SK-N-SH (cell line): Measurements from ENCODE around the gene RASL12. TPM values are rescaled to one million over a fixed set of nuclear protein-coding genes. Genes with fewer than 3 reads are reported as not detected.

Experiments used
- CTCF ChIA-PET: fragments of 300-600, 350-600 bp; formaldehyde crosslinking; extraction: SDS; loops from one replicate; lab custom pipeline; 2021; lab: Yijun Ruan, JAX
- POLR2A ChIA-PET: fragments of 350-600 bp; sonication (Branson Sonifier 250); formaldehyde crosslinking; extraction: SDS; loops from one replicate; lab custom pipeline; 2020; ENCODE audit warnings: antibody characterized with exemption, inconsistent platforms; lab: Yijun Ruan, JAX
- DNase-seq: peaks from one replicate; pipeline ENCODE4 v3.0.0; 2012
- H2AFZ ChIP-seq: fragments of 200-600 bp; sonication (generic); 2 replicates; pipeline ENCODE4 v1.8.1; 2016; ENCODE audit warnings: antibody characterized with exemption, mild to moderate bottlenecking, low read depth
- H3F3A ChIP-seq: fragments of 200-600 bp; sonication (generic); replicated peaks from 2 replicates; pipeline ENCODE3; 2016; ENCODE audit warnings: antibody characterized with exemption, mild to moderate bottlenecking; ENCODE audit not compliant: insufficient read depth
- H3K27ac ChIP-seq, 2 experiments: fragments of 200-500 bp in 1 of 2; fragments of 200-600 bp in 1 of 2; sonication (Bioruptor generic) in 1 of 2; sonication (generic), shearing (Covaris generic) in 1 of 2; 2 replicates each; pipeline versions ENCODE4 v1.5.1 to v1.6.1; 2014 to 2016; ENCODE audit warnings: low read depth in 2 of 2, inconsistent platforms in 1 of 2, low read length in 1 of 2, mild to moderate bottlenecking in 1 of 2, mixed read lengths in 1 of 2
- H3K27me3 ChIP-seq: fragments of 200-600 bp; sonication (generic), shearing (Covaris generic); 2 replicates; pipeline ENCODE4 v1.6.1; 2016; ENCODE audit warnings: mixed run types; ENCODE audit not compliant: insufficient read depth
- H3K36me3 ChIP-seq, 2 experiments: fragments of 200-500 bp in 1 of 2; fragments of 200-600 bp in 1 of 2; sonication (Bioruptor generic) in 1 of 2; sonication (generic) in 1 of 2; replicated peaks in 1 of 2; 2 replicates each; pipeline versions ENCODE3 to v1.5.1; 2014 to 2016; ENCODE audit warnings: low read length in 1 of 2, mild to moderate bottlenecking in 1 of 2; ENCODE audit not compliant: insufficient read depth in 2 of 2, control insufficient read depth in 1 of 2
- H3K4me1 ChIP-seq, 2 experiments: fragments of 200-500 bp in 1 of 2; fragments of 200-600 bp in 1 of 2; sonication (Bioruptor generic) in 1 of 2; sonication (generic), shearing (Covaris generic) in 1 of 2; 2 replicates each; pipeline versions ENCODE4 v1.5.1 to v1.6.1; 2014 to 2016; ENCODE audit warnings: low read depth in 1 of 2, low read length in 1 of 2, mixed run types in 1 of 2; ENCODE audit not compliant: insufficient read depth in 2 of 2, control insufficient read depth in 1 of 2
- H3K4me2 ChIP-seq: fragments of 200-600 bp; sonication (generic), shearing (Covaris generic); 2 replicates; pipeline ENCODE4 v1.6.1; 2017; ENCODE audit warnings: mixed run types
- H3K4me3 ChIP-seq, 2 experiments: fragments of 200-500 bp in 1 of 2; fragments of 200-600 bp in 1 of 2; sonication (Bioruptor generic) in 1 of 2; sonication (generic), shearing (Covaris generic) in 1 of 2; 2 replicates each; pipeline versions ENCODE4 v1.5.1 to v1.8.1; 2014 to 2016; ENCODE audit warnings: low read depth in 2 of 2, inconsistent platforms in 1 of 2, low read length in 1 of 2, mild to moderate bottlenecking in 1 of 2, mixed read lengths in 1 of 2, moderate library complexity in 1 of 2
- H3K79me2 ChIP-seq: fragments of 200-600 bp; sonication (generic); 2 replicates; pipeline ENCODE4 v1.8.1; 2017; ENCODE audit warnings: mild to moderate bottlenecking; ENCODE audit not compliant: insufficient read depth
- H3K9ac ChIP-seq: fragments of 200-600 bp; sonication (generic); 2 replicates; pipeline ENCODE4 v1.6.1; 2017; ENCODE audit warnings: mixed run types
- H3K9me2 ChIP-seq: fragments of 200-600 bp; sonication (generic); 2 replicates; pipeline ENCODE4 v1.6.1; 2017; ENCODE audit warnings: mixed run types
- H3K9me3 ChIP-seq: fragments of 200-600 bp; sonication (generic); 2 replicates; pipeline ENCODE4 v1.6.1; 2017; ENCODE audit warnings: mixed run types, mild to moderate bottlenecking, moderate library complexity
- H4K20me1 ChIP-seq: fragments of 200-600 bp; sonication (generic); 2 replicates; pipeline ENCODE4 v1.6.1; 2017; ENCODE audit warnings: mild to moderate bottlenecking, mixed run types; ENCODE audit not compliant: insufficient read depth
- CTCF ChIP-seq: fragments of 200-600 bp; sonication (generic); IDR thresholded peaks from 2 replicates; pipeline ENCODE4 v1.6.1; 2017; ENCODE audit warnings: antibody characterized with exemption, mild to moderate bottlenecking, moderate library complexity
- ELF1 ChIP-seq: IDR thresholded peaks from 2 replicates; pipeline ENCODE4 v1.4.0; 2012
- EP300 ChIP-seq, 2 experiments: IDR thresholded peaks; 2 replicates each; pipeline versions ENCODE4 v1.4.0 to v1.6.1; 2012; ENCODE audit warnings: borderline replicate concordance in 1 of 2, low read depth in 1 of 2, low read length in 1 of 2
- FOSL2 ChIP-seq: IDR thresholded peaks from 2 replicates; pipeline ENCODE4 v1.4.0; 2012; ENCODE audit warnings: low read depth, mild to moderate bottlenecking, moderate library complexity, borderline replicate concordance
- GATA2 ChIP-seq: sonication (generic); formaldehyde crosslinking; IDR thresholded peaks from 2 replicates; pipeline ENCODE4 v1.5.0; 2020; ENCODE audit warnings: mild to moderate bottlenecking, missing genetic modification reagents
- IRF3 ChIP-seq: fragments of 150-350 bp; IDR thresholded peaks from 2 replicates; pipeline ENCODE4 v1.6.1; 2016; ENCODE audit warnings: mild to moderate bottlenecking, low read depth, low read length
- JUND ChIP-seq: IDR thresholded peaks from 2 replicates; pipeline ENCODE4 v1.4.0; 2012
- MEF2A ChIP-seq: IDR thresholded peaks from 2 replicates; pipeline ENCODE4 v1.4.0; 2012; ENCODE audit warnings: low read depth, borderline replicate concordance
- PBX3 ChIP-seq: IDR thresholded peaks from 2 replicates; pipeline ENCODE4; 2012
- RAD21 ChIP-seq: IDR thresholded peaks from 2 replicates; pipeline ENCODE4 v1.6.1; 2012; ENCODE audit warnings: mild to moderate bottlenecking, low read length
- RCOR1 ChIP-seq: fragments of 150-350 bp; IDR thresholded peaks from 2 replicates; pipeline ENCODE4 v1.6.1; 2017; ENCODE audit warnings: antibody characterized with exemption, low read length
- RFX5 ChIP-seq: IDR thresholded peaks from 2 replicates; pipeline ENCODE4 v1.6.1; 2012; ENCODE audit warnings: mild to moderate bottlenecking, improper control_type of control experiment, low read length
- SMC3 ChIP-seq: IDR thresholded peaks from 2 replicates; pipeline ENCODE4 v1.6.1; 2012; ENCODE audit warnings: low read depth, low read length, improper control_type of control experiment
- TAF1 ChIP-seq: IDR thresholded peaks from 2 replicates; pipeline ENCODE4 v1.6.1; 2012; ENCODE audit warnings: low read depth, mild to moderate bottlenecking, low read length, moderate library complexity, borderline replicate concordance
- TCF12 ChIP-seq: IDR thresholded peaks from 2 replicates; pipeline ENCODE4 v1.4.0; 2012
- TEAD4 ChIP-seq: IDR thresholded peaks from 2 replicates; pipeline ENCODE4 v1.4.0; 2012; ENCODE audit warnings: mild to moderate bottlenecking, borderline replicate concordance; ENCODE audit not compliant: insufficient read depth
- YY1 ChIP-seq: IDR thresholded peaks from 2 replicates; pipeline ENCODE4 v1.4.0; 2012; ENCODE audit warnings: low read depth, mild to moderate bottlenecking
- WGBS: methylation state at CpG from one replicate; pipeline ENCODE4 v1.1.6; 2017; ENCODE audit warnings: low lambda C conversion rate; 5-methylcytosine and 5-hydroxymethylcytosine counted together
- polyA plus RNA-seq, 3 experiments: library from polyadenylated mRNA; depleted of rRNA; stranded (reverse); fragments of >200 nt; gene quantifications; 2 replicates each; pipeline ENCODE4 v1.2.3, GENCODE V29; 2012

The RASL12 gene
- polyA plus RNA-seq, 1 of the 3 experiments (the other 2 are of a cell fraction): not detected

- Histone ChIP-seq H3K4me2 (no peak overlapping the region), H2AFZ (no peak overlapping the region), H3K9me2 (no peaks in the 10 kb centered on the region), H3K9me3 (no peaks in the 10 kb centered on the region), H4K20me1 (no peaks in the 10 kb centered on the region), H3K4me1 (peaks cover 0 to 10% of the 10 kb centered on the region in 2 experiments; a peak in 1 of 4 replicates), H3K27ac (no peak overlapping the region), H3K79me2 (no peaks in the 10 kb centered on the region), H3K4me3 (no peak overlapping the region), H3K9ac (no peak overlapping the region), H3K27me3 (no peaks in the 10 kb centered on the region), H3F3A (no peaks in the 10 kb centered on the region), H3K36me3 (no peaks in the 10 kb centered on the region)
- ChIA-PET POLR2A (no interaction called here), CTCF (interaction anchor here (0.6 to 9.3 kb wide), 8 partner anchors 14 to 321 kb away, joined by 3 to 109 read pairs (median 8); partner anchors contain the start of gene RASL12)
- DNase-seq: no peak
- WGBS: no CpG with 5 or more reads among the region's 2 CpGs
- TF ChIP-seq MEF2A (no peak), ELF1 (no peak), PBX3 (no peak), RCOR1 (no peak), RAD21 (no peak), TEAD4 (no peak), RFX5 (no peak), CTCF (no peak), TCF12 (no peak), GATA2 (CRISPR knock-in tag) (no peak), YY1 (no peak), FOSL2 (no peak), SMC3 (no peak), EP300 (IDR thresholded peaks at IDR 0.05; ENCODE audit: borderline replicate concordance in 1 of 2, low read depth in 1 of 2, low read length in 1 of 2) (no peak), TAF1 (no peak)
These were observed 16.5 kb downstream of the RASL12 start for GRCh38 chr15:65051266-65051665.

- no peaks in the 10 kb centered on the region for H3K9me2 ChIP-seq
- no peaks in the 10 kb centered on the region for H3F3A ChIP-seq
- peaks cover 0 to 12% of the 10 kb centered on the region in 2 experiments; a peak in 1 of 4 replicates for H3K4me1 ChIP-seq
- no peaks in the 10 kb centered on the region for H4K20me1 ChIP-seq
- H2AFZ ChIP-seq: no peak overlapping the region
- no peaks in the 10 kb centered on the region for H3K36me3 ChIP-seq
- no peak overlapping the region for H3K9ac ChIP-seq
- no peak overlapping the region for H3K27ac ChIP-seq
- H3K4me2 ChIP-seq: no peak overlapping the region
- WGBS: 81% methylated on average over 4 of the region's 4 CpGs
- H3K27me3 ChIP-seq: no peaks in the 10 kb centered on the region
- POLR2A ChIA-PET: no interaction called here
- no peaks in the 10 kb centered on the region for H3K79me2 ChIP-seq
- no peak for DNase-seq
- no peak for TF ChIP-seq RFX5
- TF ChIP-seq IRF3: no peak
- no peak for TF ChIP-seq ELF1
- TF ChIP-seq JUND: no peak
- TF ChIP-seq, all 33 proteins: peak for 0
- CTCF ChIA-PET: interaction anchor here (1.0 to 9.3 kb wide), 6 partner anchors 15 to 322 kb away, joined by 3 to 109 read pairs (median 46); partner anchors contain the start of gene RASL12
- Histone ChIP-seq H3K9me3 (no peaks in the 10 kb centered on the region), H3K4me3 (no peak overlapping the region)
These were observed 17.5 kb downstream of the RASL12 start for GRCh38 chr15:65050270-65050669.
